Rectal smooth muscle tissue (tissue), 1 donor: ENCODE results near the gene NAA40.

Experiments used
- H3K27ac ChIP-seq: one replicate; pipeline ENCODE4 v1.7.0; 2013; ENCODE audit warnings: low read depth, low read length, inconsistent platforms
- H3K27me3 ChIP-seq: one replicate; pipeline ENCODE4 v1.7.0; 2013; ENCODE audit warnings: low read length; ENCODE audit not compliant: control insufficient read depth, insufficient read depth
- H3K36me3 ChIP-seq: one replicate; pipeline ENCODE4 v1.7.0; 2013; ENCODE audit warnings: low read length; ENCODE audit not compliant: control insufficient read depth, insufficient read depth
- H3K4me1 ChIP-seq: one replicate; pipeline ENCODE4 v1.7.0; 2013; ENCODE audit warnings: low read length; ENCODE audit not compliant: control insufficient read depth, insufficient read depth
- H3K4me3 ChIP-seq: one replicate; pipeline ENCODE4 v1.7.0; 2013; ENCODE audit warnings: low read length
- H3K9ac ChIP-seq: one replicate; pipeline ENCODE4 v1.7.0; 2013; ENCODE audit warnings: low read length

Gene NAA40

DNA sequence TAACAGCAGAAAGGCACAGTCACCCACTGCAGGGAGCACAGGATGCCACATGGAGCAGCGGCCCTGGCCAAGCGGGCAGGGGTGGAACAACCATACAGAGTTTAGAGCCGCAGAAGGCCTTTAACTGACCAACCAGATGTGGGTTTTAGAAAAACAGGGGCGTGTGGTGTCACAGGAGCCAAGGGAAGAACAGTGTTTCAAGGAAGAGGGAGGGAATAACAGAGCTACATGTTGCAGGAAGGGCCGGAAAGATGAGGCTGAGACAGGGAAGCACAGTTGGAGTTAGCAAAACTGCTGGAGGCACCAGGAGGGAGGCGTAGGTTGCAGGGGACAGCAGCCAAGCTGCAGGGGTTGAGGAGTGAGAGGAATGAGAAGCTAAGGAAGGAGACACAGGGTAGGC is 7.8 kb upstream of the NAA40 start:
- H3K4me3 ChIP-seq = no peak overlapping the region
- no peaks in the 10 kb centered on the region for H3K36me3 ChIP-seq
- H3K9ac ChIP-seq = no peak overlapping the region
- H3K27ac ChIP-seq = no peak overlapping the region
- no peaks in the 10 kb centered on the region for H3K4me1 ChIP-seq
- H3K27me3 ChIP-seq = no peaks in the 10 kb centered on the region

DNA sequence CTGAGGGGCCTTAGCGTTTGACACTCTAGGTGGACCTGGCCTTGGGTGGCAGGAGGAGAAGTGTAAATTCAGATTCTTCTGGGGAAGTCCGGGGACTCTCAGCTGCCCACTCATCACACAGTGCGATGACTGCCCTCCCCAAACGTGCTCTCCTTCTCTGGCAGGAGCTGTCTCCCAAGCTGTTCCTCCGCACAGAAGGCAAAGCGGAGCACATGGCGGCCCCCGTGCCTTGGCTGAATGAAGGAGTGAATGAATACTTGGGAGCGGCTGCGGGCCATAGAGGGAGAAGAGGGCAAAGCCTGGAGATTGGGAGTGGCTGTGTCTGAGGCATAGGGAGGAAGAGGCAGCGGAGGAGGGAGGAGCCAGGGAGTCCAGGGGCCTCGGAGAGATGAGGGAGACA is 6.9 kb upstream of the NAA40 start:
- no peak overlapping the region for H3K27ac ChIP-seq
- no peaks in the 10 kb centered on the region for H3K27me3 ChIP-seq
- H3K9ac ChIP-seq = no peak overlapping the region
- no peak overlapping the region for H3K4me3 ChIP-seq
- no peaks in the 10 kb centered on the region for H3K4me1 ChIP-seq
- no peaks in the 10 kb centered on the region for H3K36me3 ChIP-seq

DNA sequence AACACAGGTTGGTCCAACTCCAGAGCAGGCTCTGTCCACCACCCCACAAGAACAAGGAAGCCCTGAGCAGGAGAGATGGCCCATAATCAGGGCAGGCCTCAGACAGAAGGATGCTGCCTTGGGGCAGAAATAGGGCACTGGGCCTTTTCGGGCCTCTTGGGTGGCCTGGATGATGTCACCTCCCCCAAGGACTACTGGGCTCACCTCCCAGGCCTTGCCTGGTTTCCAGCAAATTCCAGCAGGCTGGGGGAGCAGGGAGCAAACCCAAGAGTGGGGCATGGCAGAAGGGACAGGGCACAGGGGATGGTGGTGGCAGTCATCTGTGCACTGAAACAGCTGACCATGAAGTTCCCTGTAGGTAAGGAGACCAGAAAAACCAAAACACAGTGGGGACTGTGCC is 5.3 kb upstream of the NAA40 start:
- no peaks in the 10 kb centered on the region for H3K36me3 ChIP-seq
- H3K27me3 ChIP-seq = no peaks in the 10 kb centered on the region
- H3K9ac ChIP-seq = no peak overlapping the region
- no peaks in the 10 kb centered on the region for H3K4me1 ChIP-seq
- no peak overlapping the region for H3K27ac ChIP-seq
- no peak overlapping the region for H3K4me3 ChIP-seq

DNA sequence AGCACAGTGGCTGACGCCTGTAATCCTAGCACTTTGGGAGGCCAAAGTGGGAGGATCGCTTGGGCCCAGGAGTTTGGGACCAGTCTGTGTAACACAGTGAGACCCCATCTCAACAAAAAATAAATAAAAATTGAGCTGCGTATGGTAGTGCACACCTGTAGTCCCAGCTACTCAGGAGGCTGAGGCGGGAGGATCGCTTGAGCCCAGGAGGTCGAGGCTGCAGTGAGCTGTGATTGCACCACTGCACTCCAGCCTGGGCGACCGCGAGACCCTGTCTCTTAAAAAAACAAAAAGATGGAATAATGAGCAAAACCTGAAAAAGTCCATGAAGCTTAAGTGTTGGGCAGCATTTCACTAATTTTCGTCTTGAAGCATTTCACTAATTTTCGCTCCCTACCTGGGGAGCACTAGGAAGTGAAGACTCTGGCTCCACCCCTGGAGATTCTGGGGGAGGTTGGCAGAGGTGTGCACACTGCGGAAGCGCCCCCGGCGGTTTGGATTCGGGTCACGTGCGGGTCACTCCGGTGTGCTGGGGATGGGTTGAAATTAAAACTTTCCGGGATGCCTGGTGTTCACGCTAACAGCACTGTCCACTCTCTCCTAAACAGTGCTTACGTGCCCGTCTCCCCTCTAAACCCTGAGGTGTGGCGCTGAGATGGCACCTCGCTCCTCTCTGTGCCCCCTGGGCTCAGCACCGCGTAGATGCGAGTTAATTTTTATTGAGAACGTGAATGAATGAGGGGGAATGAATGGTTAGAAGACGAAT is 906 bp upstream of the NAA40 start:
- Histone ChIP-seq H3K27ac (no peak overlapping the region), H3K36me3 (no peaks in the 10 kb centered on the region), H3K4me1 (peaks cover 2% of the 10 kb centered on the region), H3K27me3 (no peaks in the 10 kb centered on the region), H3K4me3 (peak overlapping the region; percentile 65), H3K9ac (no peak overlapping the region)

DNA sequence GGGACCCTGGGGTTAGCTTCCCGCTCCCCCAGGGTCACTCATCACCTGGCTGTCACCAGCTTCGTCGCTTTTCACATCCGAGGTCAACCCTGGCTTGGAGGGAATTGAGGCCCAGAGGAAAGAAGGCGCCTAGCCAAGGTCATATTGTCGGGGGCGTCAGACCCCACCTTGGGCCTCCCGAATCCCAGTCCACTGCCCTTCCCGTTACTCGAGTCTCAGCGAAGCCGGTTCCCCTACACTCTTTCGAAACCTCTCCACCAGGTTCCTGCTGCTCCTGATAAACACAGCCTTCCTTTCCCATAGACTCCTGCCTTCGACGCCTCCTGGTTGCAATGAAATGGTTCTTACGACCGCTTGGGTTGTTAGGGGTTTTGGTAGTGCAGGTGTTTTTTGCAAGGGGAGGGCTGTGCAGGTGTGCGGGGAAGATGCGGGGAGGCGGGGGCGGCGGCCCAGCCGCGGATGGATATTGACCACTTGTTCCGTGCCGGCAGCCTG is 642 bp downstream of the NAA40 start:
- Histone ChIP-seq H3K27ac (no peak overlapping the region), H3K36me3 (no peaks in the 10 kb centered on the region), H3K9ac (no peak overlapping the region), H3K27me3 (no peaks in the 10 kb centered on the region), H3K4me3 (peak overlapping the region; percentile 69), H3K4me1 (peaks cover 6% of the 10 kb centered on the region)

DNA sequence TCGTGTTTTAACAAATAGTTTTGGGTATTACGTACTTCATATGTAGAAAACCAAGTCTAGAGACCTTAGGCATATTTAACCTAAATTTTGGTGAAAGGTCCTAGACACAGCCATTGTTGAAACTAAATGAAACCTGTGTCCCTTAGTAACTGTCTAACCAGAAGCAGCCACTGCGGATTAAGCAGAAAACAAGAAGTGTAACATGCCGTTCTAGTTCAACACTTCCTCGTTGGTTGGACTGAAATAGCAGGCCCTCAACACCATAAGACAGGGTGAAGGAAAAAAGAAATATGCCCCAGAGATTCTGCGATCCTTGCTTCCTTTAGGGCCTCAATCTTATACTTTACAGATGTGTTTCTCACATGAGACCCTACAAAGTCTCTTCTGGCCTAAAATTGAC is 2.0 kb downstream of the NAA40 start:
- Histone ChIP-seq H3K27me3 (no peaks in the 10 kb centered on the region), H3K27ac (no peak overlapping the region), H3K9ac (no peak overlapping the region), H3K4me1 (peaks cover 16% of the 10 kb centered on the region), H3K4me3 (no peak overlapping the region), H3K36me3 (no peaks in the 10 kb centered on the region)

DNA sequence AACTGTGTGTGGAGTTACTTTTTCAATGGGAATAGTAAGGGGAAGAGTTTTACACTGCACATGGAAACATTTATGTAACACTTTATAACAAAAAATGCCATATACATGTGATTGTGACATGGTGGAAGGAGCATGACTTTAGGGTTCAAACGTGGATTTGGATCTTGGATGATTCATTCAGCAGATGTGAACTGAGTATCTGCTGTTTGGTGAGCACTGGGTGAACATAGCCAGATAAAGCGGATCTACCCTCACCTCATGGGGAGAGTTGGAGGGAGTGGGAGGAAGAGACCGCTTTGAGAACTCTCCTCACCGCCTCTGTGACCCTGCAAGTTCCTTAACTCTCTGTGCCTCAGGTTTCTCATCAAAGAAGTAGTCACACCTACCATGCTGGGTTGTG is 3.1 kb downstream of the NAA40 start:
- Histone ChIP-seq H3K36me3 (peaks cover 5% of the 10 kb centered on the region), H3K27me3 (no peaks in the 10 kb centered on the region), H3K4me1 (peaks cover 16% of the 10 kb centered on the region), H3K9ac (no peak overlapping the region), H3K4me3 (no peak overlapping the region), H3K27ac (no peak overlapping the region)

DNA sequence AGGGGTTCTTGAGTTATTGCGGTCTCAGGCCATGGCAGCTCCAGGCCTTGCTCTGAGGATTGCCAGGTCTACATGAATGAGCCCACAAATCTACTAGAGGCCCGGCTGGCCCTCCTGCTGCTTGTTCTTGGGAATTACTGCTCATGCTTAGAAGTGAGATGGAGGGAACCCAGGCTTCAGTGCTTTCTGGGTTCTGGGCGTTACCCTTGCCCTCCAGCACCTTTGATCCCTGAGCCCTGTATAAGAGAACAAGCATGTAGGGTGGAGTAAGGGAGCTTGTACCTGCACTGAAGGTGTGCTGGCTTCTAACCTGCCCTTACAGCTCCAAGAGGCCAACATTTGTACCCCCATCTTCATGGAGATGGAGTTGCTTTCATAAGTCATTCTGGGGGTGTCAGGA is 4.0 kb downstream of the NAA40 start:
- H3K27ac ChIP-seq = no peak overlapping the region
- H3K9ac ChIP-seq = no peak overlapping the region
- peaks cover 16% of the 10 kb centered on the region for H3K4me1 ChIP-seq
- H3K36me3 ChIP-seq = peaks cover 7% of the 10 kb centered on the region
- no peaks in the 10 kb centered on the region for H3K27me3 ChIP-seq
- no peak overlapping the region for H3K4me3 ChIP-seq

DNA sequence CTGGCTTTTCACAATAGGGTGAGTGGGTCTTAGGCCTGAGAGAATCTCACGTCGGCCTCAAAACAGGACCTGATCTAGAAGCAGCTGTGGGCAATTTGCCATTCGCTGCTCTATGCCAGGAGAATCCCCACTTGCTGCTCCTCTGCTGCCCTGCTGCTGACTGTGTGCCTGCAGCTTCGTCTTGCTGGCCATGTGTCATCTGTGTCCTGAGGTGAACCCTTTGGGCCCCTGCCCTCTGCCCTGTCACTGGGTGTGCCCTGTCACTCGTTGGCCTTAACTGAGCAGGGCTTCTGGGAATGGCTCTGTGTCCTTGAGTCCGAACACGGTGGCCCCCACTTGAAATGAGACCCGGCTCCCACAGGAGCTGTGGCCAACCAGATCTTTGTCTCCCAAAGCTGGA is 6.2 kb downstream of the NAA40 start:
- Histone ChIP-seq H3K27me3 (no peaks in the 10 kb centered on the region), H3K9ac (no peak overlapping the region), H3K4me3 (peak overlapping the region; percentile 30), H3K27ac (peak overlapping the region; percentile 83), H3K36me3 (peaks cover 7% of the 10 kb centered on the region), H3K4me1 (peaks cover 14% of the 10 kb centered on the region)

DNA sequence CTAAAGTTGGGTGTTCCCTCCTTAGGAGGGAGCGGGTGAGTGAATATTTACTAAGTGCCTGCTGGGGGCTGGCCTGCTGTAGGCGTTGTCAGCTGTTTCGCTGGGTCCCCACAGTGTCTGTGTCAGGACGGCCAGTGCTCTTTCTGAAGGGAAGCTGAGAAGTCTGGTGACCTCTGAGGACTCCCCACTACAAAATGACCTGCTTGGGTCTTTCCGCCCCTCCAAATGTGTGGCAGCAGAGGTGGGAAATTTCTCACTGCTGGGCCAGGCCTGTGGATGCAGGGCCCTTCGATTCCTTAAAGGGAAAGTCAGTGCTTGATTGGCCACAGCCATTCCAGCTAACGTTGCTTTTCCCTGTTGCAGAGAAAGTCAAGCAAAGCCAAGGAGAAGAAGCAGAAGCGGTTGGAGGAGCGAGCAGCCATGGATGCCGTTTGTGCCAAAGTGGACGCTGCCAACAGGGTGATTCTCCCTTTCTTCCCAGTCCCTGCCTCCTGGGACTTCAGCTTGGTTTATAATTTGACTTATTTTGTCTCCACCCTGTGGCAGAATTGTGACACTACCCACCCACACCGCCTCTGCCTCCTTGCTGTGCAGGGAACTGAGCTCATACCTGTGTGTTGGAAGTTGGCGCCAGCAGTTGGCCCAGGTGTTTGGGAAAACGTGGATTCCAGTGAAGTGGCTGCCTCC is 6.8 kb downstream of the NAA40 start:
- peak overlapping the region; percentile 83 for H3K27ac ChIP-seq
- H3K4me1 ChIP-seq = peaks cover 14% of the 10 kb centered on the region
- H3K4me3 ChIP-seq = peak overlapping the region; percentile 36
- no peaks in the 10 kb centered on the region for H3K27me3 ChIP-seq
- peaks cover 7% of the 10 kb centered on the region for H3K36me3 ChIP-seq
- no peak overlapping the region for H3K9ac ChIP-seq

DNA sequence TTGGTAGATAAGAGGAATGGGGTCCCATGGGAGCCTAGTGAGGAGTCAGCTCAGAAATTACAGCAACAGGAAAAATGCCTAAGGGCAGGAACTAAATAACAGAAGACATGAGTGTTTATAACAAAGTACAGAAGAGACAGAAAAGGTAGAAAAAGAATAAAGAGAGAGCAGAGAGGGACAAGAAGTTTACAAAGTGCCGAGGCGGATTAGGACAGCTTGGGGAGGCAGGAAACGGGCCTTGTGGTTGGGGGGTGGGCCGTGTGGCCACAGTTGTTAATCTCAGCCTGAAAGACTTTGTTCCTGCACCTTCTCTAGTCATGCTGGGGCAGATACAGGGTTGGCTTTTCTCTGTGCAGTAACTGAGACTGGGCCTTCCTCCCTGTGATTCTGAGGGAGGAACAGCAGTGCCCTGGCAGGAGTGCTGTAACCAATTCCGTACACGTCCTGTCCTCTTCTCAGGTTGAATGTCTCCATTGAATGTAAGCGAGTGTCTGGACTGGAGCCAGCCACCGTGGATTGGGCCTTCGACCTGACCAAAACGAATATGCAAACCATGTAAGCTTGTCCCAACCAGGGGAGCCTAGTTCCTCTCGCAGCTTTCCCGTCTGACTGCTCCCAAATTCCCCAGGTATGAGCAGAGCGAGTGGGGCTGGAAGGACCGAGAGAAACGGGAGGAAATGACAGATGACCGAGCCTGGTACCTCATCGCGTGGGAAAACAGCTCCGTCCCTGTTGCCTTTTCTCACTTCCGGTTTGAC is 13.2 kb downstream of the NAA40 start:
- Histone ChIP-seq H3K4me1 (no peaks in the 10 kb centered on the region), H3K4me3 (no peak overlapping the region), H3K9ac (no peak overlapping the region), H3K27ac (no peak overlapping the region), H3K36me3 (peaks cover 20% of the 10 kb centered on the region), H3K27me3 (no peaks in the 10 kb centered on the region)

DNA sequence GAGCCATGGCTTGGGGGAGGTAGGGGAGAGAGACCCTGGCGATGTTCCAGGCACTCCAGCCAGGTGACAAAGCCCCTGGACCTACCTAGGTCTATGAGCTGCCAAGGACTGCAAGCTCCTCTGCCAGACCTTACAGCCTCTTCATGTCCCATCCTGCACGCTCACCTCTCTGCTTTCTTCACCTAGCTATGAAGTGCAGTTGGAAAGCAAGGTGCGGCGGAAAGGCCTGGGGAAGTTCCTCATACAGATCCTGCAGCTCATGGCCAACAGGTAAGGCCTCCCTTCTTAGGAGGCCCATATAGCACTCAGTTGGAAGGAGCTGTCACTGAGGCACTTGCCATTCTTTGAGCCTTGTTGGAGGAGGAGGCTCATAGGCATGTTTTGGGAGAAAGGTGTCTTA is 13.8 kb downstream of the NAA40 start:
- Histone ChIP-seq H3K27me3 (no peaks in the 10 kb centered on the region), H3K27ac (no peak overlapping the region), H3K36me3 (peaks cover 17% of the 10 kb centered on the region), H3K4me1 (no peaks in the 10 kb centered on the region), H3K9ac (no peak overlapping the region), H3K4me3 (no peak overlapping the region)
